Activated CD4-positive, CD25-positive, alpha-beta regulatory T cell treated with anti-CD3 and anti-CD28 coated beads, Interleukin-2, amount 50 U/mL, for 16 hours (primary cell): ENCODE measurements around the gene OPCML.

Source experiments
- DNase-seq: peaks from one replicate; pipeline ENCODE4 v3.0.0-alpha.2; 2020; ENCODE audit warnings: low read depth, low spot score

The OPCML gene

DNA sequence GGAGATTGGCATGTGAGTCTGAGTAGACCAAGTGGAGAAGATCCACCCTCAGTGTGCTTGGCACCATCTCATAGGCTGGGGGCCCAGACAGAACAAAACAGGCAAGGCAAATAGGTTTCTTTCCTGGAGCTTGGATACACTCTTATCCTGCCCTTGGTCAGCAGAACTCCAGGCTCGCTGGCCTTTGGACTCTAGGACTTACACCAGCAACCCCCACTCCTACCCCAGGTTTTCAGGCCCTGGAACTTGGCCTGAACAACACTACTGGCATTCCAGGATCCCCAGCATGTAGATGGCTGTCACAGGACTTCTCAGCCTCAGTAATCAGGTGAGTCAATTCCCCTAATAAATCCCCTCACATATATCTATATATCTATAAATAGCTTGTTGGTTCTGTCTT is 637.7 kb downstream of the OPCML start:
- DNase-seq: no peak

GRCh38 chr11:132892876-132893275 is 639.4 kb downstream of the OPCML start:
- no peak for DNase-seq

DNA sequence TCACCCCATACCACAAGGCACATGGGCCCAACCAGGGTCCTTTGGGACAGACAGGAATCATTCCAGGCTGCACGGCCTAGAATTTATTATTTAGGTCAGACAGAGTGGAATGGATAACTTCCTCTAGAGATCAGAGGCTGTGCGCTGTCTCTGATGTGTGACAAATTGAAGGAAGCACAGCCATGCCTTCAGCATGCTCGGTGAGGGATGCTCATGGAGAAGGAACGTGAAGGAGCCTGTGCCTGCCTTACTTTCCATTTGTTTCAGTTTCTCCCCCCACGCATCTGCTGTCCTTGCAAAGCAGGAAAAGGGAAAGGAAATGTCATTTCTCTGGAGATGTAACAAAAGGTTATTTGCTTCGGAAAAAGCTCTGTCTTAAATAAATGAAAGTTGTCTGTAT is 644.1 kb downstream of the OPCML start:
- DNase-seq: no peak

DNA sequence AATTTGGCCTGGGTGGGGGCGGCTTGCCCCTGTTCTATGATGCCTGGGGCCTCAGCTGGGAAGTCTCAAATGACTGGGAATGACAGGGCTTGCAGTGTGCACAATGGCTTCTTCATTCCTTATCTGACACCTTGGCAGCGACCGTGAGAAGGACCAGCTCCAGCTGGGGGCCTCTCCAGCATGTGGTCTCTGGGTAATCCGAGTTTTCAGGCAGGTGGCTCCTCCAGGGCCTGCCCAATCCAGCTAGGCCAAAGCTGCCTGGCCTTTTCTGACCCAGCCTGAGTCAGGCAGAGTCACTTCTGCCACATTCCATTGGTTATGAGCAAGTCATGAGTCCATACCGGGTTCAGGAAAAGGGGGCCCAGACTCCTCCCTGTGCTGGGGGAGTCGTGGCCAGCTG is 646.0 kb downstream of the OPCML start:
- DNase-seq: no peak

DNA sequence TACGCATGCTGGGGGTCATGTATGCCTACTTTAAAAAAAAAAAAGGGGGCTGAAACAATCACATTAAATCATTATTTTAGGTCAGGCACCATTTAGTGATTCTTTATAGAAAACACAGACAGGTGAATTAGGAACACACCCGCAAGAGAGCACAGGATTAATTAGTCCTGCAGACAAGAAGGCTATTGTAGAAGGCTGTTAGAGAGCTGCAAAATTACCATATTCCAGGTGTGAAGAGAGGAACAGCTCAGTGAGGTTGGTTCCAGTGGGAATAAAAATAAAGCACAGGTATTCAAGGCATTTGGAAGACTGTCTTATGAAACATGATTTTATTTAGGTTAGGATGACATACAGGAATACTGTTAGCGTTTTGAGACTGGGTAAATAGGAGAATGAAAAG is 649.1 kb downstream of the OPCML start:
- no peak for DNase-seq

DNA sequence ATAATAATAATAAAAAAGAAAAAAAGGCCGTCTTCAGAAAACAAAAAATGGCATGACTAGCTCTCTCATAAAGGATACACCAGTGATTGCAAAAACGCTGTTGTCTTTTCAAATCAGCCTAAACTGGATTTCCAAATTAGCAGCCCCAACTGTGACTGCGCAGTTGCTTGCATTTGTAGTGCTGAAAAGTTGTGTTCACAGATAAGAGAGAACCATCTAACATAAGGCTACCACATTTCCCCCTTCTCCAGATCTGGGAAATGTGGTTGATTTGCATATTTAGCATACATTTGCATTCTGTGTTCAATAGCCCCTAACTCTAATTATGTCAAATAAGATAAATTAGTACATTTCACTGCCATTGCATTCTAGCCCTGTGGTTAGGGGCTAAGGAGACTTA is 650.7 kb downstream of the OPCML start:
- DNase-seq: no peak

DNA sequence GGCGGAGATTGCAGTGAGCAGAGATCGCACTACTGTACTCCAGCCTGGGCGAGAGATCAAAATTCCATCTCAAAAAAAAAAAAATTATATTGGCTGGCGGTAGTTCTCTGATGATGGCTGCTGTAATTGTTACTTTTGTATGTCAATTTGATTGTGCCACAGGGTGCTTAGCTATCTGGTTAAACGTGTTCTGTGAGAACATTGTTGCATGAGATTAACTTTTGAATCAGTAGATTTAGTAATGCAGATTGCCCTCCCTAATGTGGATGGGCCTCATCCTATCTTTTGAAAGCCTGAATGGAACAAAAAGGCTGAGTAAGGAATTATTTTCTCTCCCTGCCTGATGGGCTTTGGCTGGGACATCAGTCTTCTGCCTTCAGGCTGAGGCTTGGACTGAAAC is 654.2 kb downstream of the OPCML start:
- DNase-seq: no peak

DNA sequence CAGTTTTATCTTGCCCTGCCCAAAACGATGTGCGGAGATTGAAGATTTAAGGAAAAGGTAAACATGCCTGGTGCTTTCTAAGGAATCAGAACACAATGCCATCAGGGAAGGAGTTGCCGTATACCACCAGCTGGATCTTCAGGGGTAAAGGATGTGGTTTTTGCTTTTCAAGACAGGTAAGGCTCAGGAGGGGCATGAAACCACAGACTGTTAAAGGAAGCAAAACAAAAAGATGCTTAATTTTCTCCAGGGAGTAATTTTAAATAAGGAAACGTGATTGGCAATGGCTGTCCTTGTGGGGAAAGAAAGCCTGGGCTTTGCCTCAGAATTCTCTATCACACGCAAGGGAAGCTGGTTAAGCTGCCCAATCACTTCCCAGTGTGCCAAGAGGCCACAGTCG is 655.6 kb downstream of the OPCML start:
- no peak for DNase-seq

GRCh38 chr11:132876239-132876638 is 656.1 kb downstream of the OPCML start:
- no peak for DNase-seq

DNA sequence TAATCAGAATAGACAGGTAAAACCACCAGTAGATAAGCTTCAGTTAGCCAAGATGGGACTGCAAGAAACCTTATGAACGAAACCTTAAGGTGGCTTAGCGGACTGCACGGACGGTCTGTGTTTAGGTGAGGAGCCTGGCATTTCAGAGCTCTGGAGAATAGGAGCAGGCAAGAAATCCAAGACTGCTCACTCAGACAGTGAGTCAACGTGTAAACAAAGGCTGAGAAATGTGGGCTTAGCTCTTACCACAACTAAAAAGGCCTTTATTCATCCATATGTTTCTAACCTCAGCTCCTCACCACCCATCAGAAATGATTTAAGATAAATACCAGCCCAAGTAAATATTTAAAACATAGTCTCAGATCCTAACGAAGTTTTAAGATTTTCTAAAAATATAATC is 657.7 kb downstream of the OPCML start:
- DNase-seq: no peak

DNA sequence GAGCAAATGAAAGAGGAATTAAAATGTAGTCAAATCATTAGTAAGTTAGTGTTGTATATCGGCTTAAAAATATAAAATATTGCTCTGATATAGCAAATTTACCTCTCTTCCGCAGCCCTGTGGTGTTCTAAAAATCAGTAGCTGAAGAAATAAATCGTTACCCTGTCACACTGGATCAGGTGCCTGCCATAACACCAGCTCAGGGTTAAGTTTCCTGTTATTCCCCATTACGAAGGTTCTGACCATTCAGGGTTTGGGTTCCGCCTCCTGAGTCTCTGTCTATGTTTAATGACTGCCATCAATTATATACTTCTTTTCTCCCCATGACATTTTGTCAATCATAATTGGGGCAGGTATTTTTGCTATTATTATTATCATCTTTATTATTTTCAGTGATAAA is 658.5 kb downstream of the OPCML start:
- no peak for DNase-seq

DNA sequence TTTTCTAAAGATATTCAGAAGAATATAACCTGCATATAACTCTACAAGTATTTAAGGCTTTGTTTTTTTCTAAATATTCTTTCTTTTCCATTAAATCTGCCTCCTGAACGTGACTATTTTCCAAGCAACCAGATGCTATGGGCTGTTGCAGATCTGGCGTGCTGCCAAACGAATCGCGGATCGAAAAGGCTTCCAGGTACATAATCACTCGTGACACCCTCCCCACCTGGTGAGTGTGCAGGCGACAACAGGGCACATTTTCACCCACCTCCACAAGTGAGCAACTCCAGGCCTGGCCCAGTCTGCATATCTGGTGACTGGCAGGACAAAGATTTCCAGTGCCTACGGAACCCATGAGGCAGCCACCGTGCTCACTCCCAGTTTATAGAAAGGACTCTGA is 660.1 kb downstream of the OPCML start:
- DNase-seq: no peak

GRCh38 chr11:132866783-132867545 is 665.3 kb downstream of the OPCML start:
- no peak for DNase-seq

- DNase-seq: no peak
Measured at GRCh38 chr11:132865623-132866022, 666.7 kb downstream of the OPCML start.

DNA sequence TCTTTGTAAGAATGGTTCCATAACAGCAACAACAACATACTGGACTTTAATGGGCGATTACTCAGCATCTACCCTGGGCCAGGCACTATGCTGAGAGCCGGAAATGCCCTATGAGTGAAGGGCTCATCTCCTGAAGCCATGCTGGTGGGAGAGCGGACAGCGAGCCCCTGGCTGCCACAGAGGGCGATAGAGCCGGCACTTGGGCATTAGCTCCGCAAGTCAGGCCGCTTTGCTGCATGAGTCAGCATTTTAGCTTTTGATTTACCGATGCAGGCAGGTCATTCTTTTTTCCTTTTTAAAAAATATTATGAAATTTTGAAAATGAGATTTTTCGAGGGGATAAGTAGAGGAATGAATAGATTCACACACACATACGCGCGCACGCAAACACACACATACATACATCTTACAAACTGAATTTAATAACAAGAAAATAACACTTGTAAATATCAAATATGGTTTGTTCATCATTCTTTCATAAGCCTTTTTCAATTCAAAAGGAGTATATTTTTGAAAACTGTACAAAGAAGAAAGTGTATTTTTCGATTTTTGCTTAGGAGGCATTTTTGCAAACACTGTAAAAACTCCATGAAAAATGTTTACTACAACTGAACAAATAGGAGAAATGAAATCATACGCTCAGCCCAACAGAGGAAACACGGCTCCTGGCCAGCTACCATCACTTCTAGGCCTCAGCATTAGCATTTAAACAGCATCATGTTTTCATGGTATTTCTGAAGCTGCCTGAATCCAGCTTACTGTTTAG is 667.3 kb downstream of the OPCML start:
- DNase-seq: no peak

GRCh38 chr11:132862933-132863332 is 669.4 kb downstream of the OPCML start:
- no peak for DNase-seq

DNA sequence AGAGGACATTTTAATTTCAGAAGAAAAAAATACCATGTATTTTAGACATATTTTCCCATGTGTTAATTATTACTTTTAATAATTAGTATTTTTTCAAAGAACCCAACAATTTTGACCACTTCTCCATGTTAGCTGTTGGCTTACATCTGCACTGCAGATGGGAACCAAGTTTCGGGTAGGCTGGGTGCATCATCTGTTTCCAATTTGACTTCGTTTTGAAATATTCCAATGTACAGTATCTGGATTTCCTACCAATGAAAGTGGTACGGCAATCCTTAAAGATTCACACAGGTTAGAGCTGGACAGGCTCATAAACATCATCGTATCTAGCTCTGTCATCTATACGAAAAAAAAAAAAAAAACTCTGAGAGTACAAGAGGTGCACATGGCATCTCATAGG is 670.2 kb downstream of the OPCML start:
- DNase-seq: no peak

DNA sequence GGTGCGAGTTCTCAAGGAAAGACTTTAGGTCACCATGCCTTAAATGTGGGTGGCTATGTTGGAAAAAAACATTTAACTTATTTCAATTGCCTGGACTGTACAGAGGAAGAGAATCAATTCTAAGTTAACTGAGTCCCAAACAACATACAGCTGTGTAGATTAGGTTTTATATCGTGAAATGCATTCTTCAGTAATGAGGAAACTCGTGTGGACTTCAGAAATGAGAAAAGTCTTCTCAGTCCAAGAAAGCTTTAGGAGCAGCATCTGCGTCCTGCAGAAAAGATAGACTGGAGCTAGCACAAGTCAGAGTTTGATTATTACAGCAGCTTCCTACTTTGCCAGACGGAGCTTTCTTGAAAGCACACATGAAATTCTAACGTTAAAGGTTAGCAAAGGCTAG is 673.0 kb downstream of the OPCML start:
- no peak for DNase-seq

GRCh38 chr11:132858223-132858622 is 674.1 kb downstream of the OPCML start:
- no peak for DNase-seq

DNA sequence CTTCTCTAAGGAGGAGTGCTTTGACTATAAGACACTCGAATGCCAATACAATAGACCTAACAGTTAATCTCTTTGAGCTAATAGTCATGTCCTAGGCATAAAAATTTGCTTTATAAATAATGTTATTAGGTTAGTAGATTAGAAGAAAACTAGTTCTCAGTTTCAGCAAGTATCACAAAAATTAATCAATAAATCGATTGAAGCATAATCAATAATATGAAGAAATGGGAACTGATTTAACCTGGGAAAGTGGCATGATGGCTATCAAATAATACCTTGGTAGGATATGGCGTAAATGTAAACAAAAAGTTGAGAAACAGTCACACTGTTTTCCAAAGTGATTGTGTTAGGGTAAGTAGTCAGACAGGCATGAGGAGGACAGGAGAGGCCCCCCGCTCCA is 676.3 kb downstream of the OPCML start:
- no peak for DNase-seq

DNA sequence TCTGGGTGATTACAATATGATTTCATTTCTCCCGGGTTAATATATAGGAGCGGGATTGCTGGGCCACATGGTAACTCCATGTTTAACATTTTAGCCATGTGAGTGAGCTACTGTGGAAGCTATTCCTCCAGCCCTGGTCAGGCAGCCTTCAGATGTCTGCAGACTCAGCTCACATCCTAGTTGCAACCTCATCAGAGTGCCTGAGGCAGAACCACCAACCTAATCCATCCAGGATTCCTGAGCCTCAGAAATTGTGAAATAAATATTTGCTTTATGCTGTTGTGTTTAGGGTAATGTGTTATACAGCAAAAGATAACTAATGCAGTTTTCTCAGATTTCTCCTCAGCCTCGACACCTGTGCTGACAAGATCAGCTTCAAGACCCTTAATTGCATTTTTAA is 676.8 kb downstream of the OPCML start:
- no peak for DNase-seq

GRCh38 chr11:132853886-132854285 is 678.4 kb downstream of the OPCML start:
- DNase-seq: no peak

- DNase-seq: no peak
Measured at GRCh38 chr11:132852361-132852760, 679.9 kb downstream of the OPCML start.
